ENCODE results near the gene INPP5K.

The INPP5K gene

GRCh38 chr17:1490643-1491442, 25.6 kb downstream of the INPP5K start:
- H3K9me2 ChIP-seq (replicated peaks; ENCODE audit: control insufficient read depth, low read length): no peaks in the 10 kb centered on the region
- H3K4me3 ChIP-seq (ENCODE audit: low read length): peak overlapping the region; percentile 88
- peak overlapping the region; percentile 77 for H3K4me2 ChIP-seq (ENCODE audit: low read length)
- no peaks in the 10 kb centered on the region for H4K20me1 ChIP-seq (ENCODE audit: control insufficient read depth, insufficient read depth, low read depth, low read length)
- peaks cover 62% of the 10 kb centered on the region for H3K4me1 ChIP-seq (ENCODE audit: control insufficient read depth, low read length)
- peaks cover 19% of the 10 kb centered on the region for H3F3A ChIP-seq (ENCODE audit: control insufficient read depth, insufficient read depth)
- H3K27ac ChIP-seq (ENCODE audit: low read depth, low read length): peak overlapping the region; percentile 49
- H3K27me3 ChIP-seq (ENCODE audit: control insufficient read depth, low read length): peaks cover 12% of the 10 kb centered on the region
- H3K79me2 ChIP-seq (ENCODE audit: control insufficient read depth, low read length): peaks cover 2% of the 10 kb centered on the region; the same call in 1 of the 2 replicates
- no peak for TF ChIP-seq EZH2phosphoT487 (IDR thresholded peaks at IDR 0.05; ENCODE audit: borderline replicate concordance, low read length)
- TF ChIP-seq, protein P1, sequence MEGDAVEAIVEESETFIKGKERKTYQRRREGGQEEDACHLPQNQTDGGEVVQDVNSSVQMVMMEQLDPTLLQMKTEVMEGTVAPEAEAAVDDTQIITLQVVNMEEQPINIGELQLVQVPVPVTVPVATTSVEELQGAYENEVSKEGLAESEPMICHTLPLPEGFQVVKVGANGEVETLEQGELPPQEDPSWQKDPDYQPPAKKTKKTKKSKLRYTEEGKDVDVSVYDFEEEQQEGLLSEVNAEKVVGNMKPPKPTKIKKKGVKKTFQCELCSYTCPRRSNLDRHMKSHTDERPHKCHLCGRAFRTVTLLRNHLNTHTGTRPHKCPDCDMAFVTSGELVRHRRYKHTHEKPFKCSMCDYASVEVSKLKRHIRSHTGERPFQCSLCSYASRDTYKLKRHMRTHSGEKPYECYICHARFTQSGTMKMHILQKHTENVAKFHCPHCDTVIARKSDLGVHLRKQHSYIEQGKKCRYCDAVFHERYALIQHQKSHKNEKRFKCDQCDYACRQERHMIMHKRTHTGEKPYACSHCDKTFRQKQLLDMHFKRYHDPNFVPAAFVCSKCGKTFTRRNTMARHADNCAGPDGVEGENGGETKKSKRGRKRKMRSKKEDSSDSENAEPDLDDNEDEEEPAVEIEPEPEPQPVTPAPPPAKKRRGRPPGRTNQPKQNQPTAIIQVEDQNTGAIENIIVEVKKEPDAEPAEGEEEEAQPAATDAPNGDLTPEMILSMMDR (IDR thresholded peaks at IDR 0.05; ENCODE audit: low read depth, low read length, poor library complexity, severe bottlenecking): no peak
- no peaks in the 10 kb centered on the region for H3K36me3 ChIP-seq (ENCODE audit: control insufficient read depth, low read length)
- no peaks in the 10 kb centered on the region for H3K9me3 ChIP-seq (ENCODE audit: control insufficient read depth, insufficient read depth, low read length)

- H3K4me3 ChIP-seq (ENCODE audit: low read length): peak overlapping the region; percentile 82; the same call in 1 of the 2 replicates
These were observed 27.6 kb downstream of the INPP5K start for GRCh38 chr17:1488826-1489270.

GRCh38 chr17:1487939-1488825, 28.2 kb downstream of the INPP5K start:
- peaks cover 12% of the 10 kb centered on the region for H3K27me3 ChIP-seq (ENCODE audit: control insufficient read depth, low read length)
- no peaks in the 10 kb centered on the region for H3K9me3 ChIP-seq (ENCODE audit: control insufficient read depth, insufficient read depth, low read length)
- H4K20me1 ChIP-seq (ENCODE audit: control insufficient read depth, insufficient read depth, low read depth, low read length): no peaks in the 10 kb centered on the region
- H3K36me3 ChIP-seq (ENCODE audit: control insufficient read depth, low read length): peaks cover 2% of the 10 kb centered on the region; the same call in 1 of the 2 replicates
- H3K9me2 ChIP-seq (replicated peaks; ENCODE audit: control insufficient read depth, low read length): no peaks in the 10 kb centered on the region
- peaks cover 2% of the 10 kb centered on the region; the same call in 1 of the 2 replicates for H3K79me2 ChIP-seq (ENCODE audit: control insufficient read depth, low read length)
- H3K4me1 ChIP-seq (ENCODE audit: control insufficient read depth, low read length): peaks cover 74% of the 10 kb centered on the region
- peaks cover 19% of the 10 kb centered on the region for H3F3A ChIP-seq (ENCODE audit: control insufficient read depth, insufficient read depth)
- peak overlapping the region; percentile 84 for H3K27ac ChIP-seq (ENCODE audit: low read depth, low read length)
- TF ChIP-seq, protein P1 (IDR thresholded peaks at IDR 0.05; ENCODE audit: low read depth, low read length, poor library complexity, severe bottlenecking): no peak
- no peak for TF ChIP-seq EZH2phosphoT487 (IDR thresholded peaks at IDR 0.05; ENCODE audit: borderline replicate concordance, low read length)
- peak overlapping the region; percentile 82 for H3K4me3 ChIP-seq (ENCODE audit: low read length)
- peak overlapping the region; percentile 94 for H3K4me2 ChIP-seq (ENCODE audit: low read length)

More at GRCh38 chr17:1488826-1489270, 27.6 kb downstream of the INPP5K start:
- Histone ChIP-seq H3K27ac (ENCODE audit: low read depth, low read length) (no peak overlapping the region), H3K9me2 (replicated peaks; ENCODE audit: control insufficient read depth, low read length) (no peaks in the 10 kb centered on the region), H3F3A (ENCODE audit: control insufficient read depth, insufficient read depth) (peaks cover 19% of the 10 kb centered on the region), H4K20me1 (ENCODE audit: control insufficient read depth, insufficient read depth, low read depth, low read length) (no peaks in the 10 kb centered on the region), H3K36me3 (ENCODE audit: control insufficient read depth, low read length) (no peaks in the 10 kb centered on the region; the same call in 1 of the 2 replicates), H3K9me3 (ENCODE audit: control insufficient read depth, insufficient read depth, low read length) (no peaks in the 10 kb centered on the region), H3K4me1 (ENCODE audit: control insufficient read depth, low read length) (peaks cover 76% of the 10 kb centered on the region), H3K79me2 (ENCODE audit: control insufficient read depth, low read length) (peaks cover 2% of the 10 kb centered on the region; the same call in 1 of the 2 replicates), H3K4me2 (ENCODE audit: low read length) (peak overlapping the region; percentile 94), H3K27me3 (ENCODE audit: control insufficient read depth, low read length) (peaks cover 12% of the 10 kb centered on the region)
- no peak for TF ChIP-seq EZH2phosphoT487 (IDR thresholded peaks at IDR 0.05; ENCODE audit: borderline replicate concordance, low read length)
- TF ChIP-seq, protein P1 (IDR thresholded peaks at IDR 0.05; ENCODE audit: low read depth, low read length, poor library complexity, severe bottlenecking): no peak

All from DOHH2 (cell line).